Endodermal cell (in vitro differentiated cells): ENCODE measurements around the gene STAMBP. TPM values are rescaled to one million over a fixed set of nuclear protein-coding genes. Genes with fewer than 3 reads are reported as not detected.
"Not testable (repeated sequence)": the region's sequence is repeated elsewhere in the genome, so short reads cannot be mapped to it uniquely, and the experiment has no call there.

ENCODE experiments used
- DNase-seq: peaks from one replicate; pipeline ENCODE4 v3.0.0-alpha.2; 2017
- H3K27ac ChIP-seq: 2 replicates; pipeline ENCODE4 v1.5.1; 2013; ENCODE audit warnings: mild to moderate bottlenecking, low read depth, low read length, moderate library complexity
- H3K27me3 ChIP-seq: 2 replicates; pipeline ENCODE4 v1.6.1; 2013; ENCODE audit warnings: mild to moderate bottlenecking, low read length, moderate library complexity; ENCODE audit not compliant: insufficient read depth, control insufficient read depth, poor library complexity, severe bottlenecking
- H3K36me3 ChIP-seq: 2 replicates; pipeline ENCODE4 v1.7.0; 2013; ENCODE audit warnings: mild to moderate bottlenecking, low read length, moderate library complexity; ENCODE audit not compliant: control insufficient read depth, insufficient read depth
- H3K4me1 ChIP-seq: one replicate; pipeline ENCODE4 v1.7.0; 2013; ENCODE audit warnings: low read length; ENCODE audit not compliant: control insufficient read depth, insufficient read depth
- H3K4me3 ChIP-seq: 2 replicates; pipeline ENCODE4 v1.5.1; 2013; ENCODE audit warnings: mild to moderate bottlenecking, low read length, moderate library complexity
- H3K9ac ChIP-seq: 2 replicates; pipeline ENCODE4 v1.6.1; 2013; ENCODE audit warnings: mild to moderate bottlenecking, low read length, moderate library complexity; ENCODE audit not compliant: poor library complexity, severe bottlenecking; ENCODE audit errors: extremely low read depth
- H3K9me3 ChIP-seq: 2 replicates; pipeline ENCODE4 v1.6.1; 2013; ENCODE audit warnings: mild to moderate bottlenecking, low read length, moderate library complexity; ENCODE audit not compliant: control insufficient read depth
- H3K27ac Mint-ChIP-seq: 2 replicates; pipeline ENCODE4 v1.8.0; 2020; ENCODE audit warnings: mixed read lengths
- H3K27me3 Mint-ChIP-seq: 2 replicates; pipeline ENCODE4 v1.8.0; 2021; ENCODE audit warnings: mild to moderate bottlenecking, mixed read lengths; ENCODE audit not compliant: insufficient read depth
- H3K36me3 Mint-ChIP-seq: 2 replicates; pipeline ENCODE4 v1.8.0; 2020; ENCODE audit warnings: low read depth, mixed read lengths
- H3K4me1 Mint-ChIP-seq: 2 replicates; pipeline ENCODE4 v1.8.0; 2020; ENCODE audit warnings: mixed read lengths
- H3K4me3 Mint-ChIP-seq: 2 replicates; pipeline ENCODE4 v1.8.0; 2020; ENCODE audit warnings: mild to moderate bottlenecking, moderate library complexity, mixed read lengths
- H3K9me3 Mint-ChIP-seq: 2 replicates; pipeline ENCODE4 v1.8.0; 2020; ENCODE audit warnings: mild to moderate bottlenecking, mixed read lengths
- WGBS, 2 experiments: methylation state at CpG; one replicate each; pipeline versions ENCODE4 v1.1.5 to v1.1.7; 2013; ENCODE audit warnings: missing lambda C conversion rate in 2 of 2, mixed read lengths in 1 of 2; ENCODE audit not compliant: insufficient coverage in 1 of 2, insufficient read length in 1 of 2; 5-methylcytosine and 5-hydroxymethylcytosine counted together
- total RNA-seq, 2 donors: library from RNA; stranded (reverse); fragmentation: NEBNext Ultra II Directional in 1 of 2; extraction: Animal tissue kit (Norgen Biotek cat#: 25700) in 1 of 2; gene quantifications; 2 replicates in 1 of 2; 3 replicates in 1 of 2; pipeline ENCODE4 v1.2.1, GENCODE V29; 2021
- TF ChIP-seq, protein P1 (sequence below): fragments of 200-600 bp; sonication (generic); conservative IDR thresholded peaks from 2 replicates; pipeline ENCODE4 v1.5.0; 2021; ENCODE audit warnings: antibody characterized with exemption, mild to moderate bottlenecking

The STAMBP gene
- total RNA-seq, 2 donors from 2014 or later = 41.6 to 42.4 TPM

DNA sequence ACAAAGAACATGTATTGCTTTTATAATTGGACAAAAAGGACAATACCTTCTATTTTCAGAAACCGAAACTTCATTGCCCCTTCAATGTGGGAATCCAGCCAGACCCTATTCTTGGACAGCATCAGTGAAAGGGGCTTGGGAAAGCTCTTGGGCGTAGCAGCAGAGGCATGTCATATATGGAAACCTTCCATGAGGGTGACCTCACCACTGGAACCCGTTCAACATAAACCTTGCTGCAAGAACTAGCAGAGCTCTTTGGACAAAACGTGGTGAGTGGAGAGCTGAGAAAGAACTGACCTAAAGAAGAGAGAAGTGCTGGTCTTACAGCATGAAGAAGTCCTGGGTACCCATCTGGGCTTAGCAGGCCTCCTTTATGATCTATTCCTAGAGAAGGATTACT lies 41.3 kb downstream of the STAMBP start:
- 89 to 100% methylated on average over 3 to 4 of the region's 4 CpGs for WGBS, 2 experiments
- H3K36me3 Mint-ChIP-seq = peaks cover 20% of the 10 kb centered on the region
- Histone ChIP-seq H3K27me3 (no peaks in the 10 kb centered on the region), H3K9ac (no peak overlapping the region), H3K4me3 (no peak overlapping the region), H3K4me1 (no peaks in the 10 kb centered on the region), H3K9me3 (no peaks in the 10 kb centered on the region), H3K36me3 (peaks cover 21% of the 10 kb centered on the region), H3K27ac (no peak overlapping the region)
- no peak overlapping the region for H3K27ac Mint-ChIP-seq
- DNase-seq = no peak
- H3K9me3 Mint-ChIP-seq = no peaks in the 10 kb centered on the region
- no peak overlapping the region for H3K4me3 Mint-ChIP-seq
- no peaks in the 10 kb centered on the region for H3K4me1 Mint-ChIP-seq
- H3K27me3 Mint-ChIP-seq = no peaks in the 10 kb centered on the region
- TF ChIP-seq, protein P1, sequence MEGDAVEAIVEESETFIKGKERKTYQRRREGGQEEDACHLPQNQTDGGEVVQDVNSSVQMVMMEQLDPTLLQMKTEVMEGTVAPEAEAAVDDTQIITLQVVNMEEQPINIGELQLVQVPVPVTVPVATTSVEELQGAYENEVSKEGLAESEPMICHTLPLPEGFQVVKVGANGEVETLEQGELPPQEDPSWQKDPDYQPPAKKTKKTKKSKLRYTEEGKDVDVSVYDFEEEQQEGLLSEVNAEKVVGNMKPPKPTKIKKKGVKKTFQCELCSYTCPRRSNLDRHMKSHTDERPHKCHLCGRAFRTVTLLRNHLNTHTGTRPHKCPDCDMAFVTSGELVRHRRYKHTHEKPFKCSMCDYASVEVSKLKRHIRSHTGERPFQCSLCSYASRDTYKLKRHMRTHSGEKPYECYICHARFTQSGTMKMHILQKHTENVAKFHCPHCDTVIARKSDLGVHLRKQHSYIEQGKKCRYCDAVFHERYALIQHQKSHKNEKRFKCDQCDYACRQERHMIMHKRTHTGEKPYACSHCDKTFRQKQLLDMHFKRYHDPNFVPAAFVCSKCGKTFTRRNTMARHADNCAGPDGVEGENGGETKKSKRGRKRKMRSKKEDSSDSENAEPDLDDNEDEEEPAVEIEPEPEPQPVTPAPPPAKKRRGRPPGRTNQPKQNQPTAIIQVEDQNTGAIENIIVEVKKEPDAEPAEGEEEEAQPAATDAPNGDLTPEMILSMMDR = no peak

DNA sequence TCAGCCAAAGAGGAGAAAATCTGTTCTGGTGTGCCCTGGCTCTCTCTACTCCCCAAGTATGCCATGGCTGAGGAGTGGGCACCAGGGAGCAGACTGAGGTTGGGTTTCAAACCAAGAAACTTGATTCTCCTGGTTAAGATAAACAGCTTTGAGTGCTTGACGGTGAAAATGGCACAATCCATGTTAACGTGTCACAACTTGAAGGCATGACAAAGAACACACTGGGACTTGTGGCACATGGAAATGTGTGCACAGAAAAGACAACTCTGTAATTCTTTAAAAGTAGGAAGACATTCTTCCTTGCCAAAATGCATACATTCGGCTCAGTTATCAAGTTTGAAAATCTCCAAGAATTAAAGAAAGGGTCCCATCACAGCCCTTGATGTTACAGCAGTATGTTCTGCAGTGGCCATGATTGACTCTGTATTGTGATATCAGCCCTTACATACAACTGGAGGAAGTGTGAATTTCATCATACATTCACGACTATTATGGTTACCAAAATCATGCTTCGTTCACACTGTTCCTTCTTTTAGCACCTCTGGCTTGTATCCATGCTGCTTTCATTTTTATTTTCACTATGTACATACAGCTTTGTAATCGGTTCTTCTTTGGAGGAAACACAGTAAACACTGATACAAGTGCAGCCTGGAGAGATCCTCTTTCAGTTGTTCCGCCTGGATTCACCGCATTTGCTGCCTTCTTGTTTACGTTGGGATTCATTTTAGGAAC lies 48.5 kb downstream of the STAMBP start:
- TF ChIP-seq, protein P1 = no peak
- Histone ChIP-seq H3K27me3 (no peaks in the 10 kb centered on the region), H3K9ac (no peak overlapping the region), H3K36me3 (no peaks in the 10 kb centered on the region), H3K4me3 (no peak overlapping the region), H3K27ac (no peak overlapping the region), H3K4me1 (no peaks in the 10 kb centered on the region), H3K9me3 (no peaks in the 10 kb centered on the region)
- no peak for DNase-seq
- Mint-ChIP-seq H3K27ac (no peak overlapping the region), H3K36me3 (no peaks in the 10 kb centered on the region), H3K27me3 (peaks cover 7% of the 10 kb centered on the region), H3K4me3 (no peak overlapping the region), H3K9me3 (no peaks in the 10 kb centered on the region), H3K4me1 (no peaks in the 10 kb centered on the region)
- 89 to 91% methylated on average over 9 of the region's 9 CpGs for WGBS, 2 experiments

DNA sequence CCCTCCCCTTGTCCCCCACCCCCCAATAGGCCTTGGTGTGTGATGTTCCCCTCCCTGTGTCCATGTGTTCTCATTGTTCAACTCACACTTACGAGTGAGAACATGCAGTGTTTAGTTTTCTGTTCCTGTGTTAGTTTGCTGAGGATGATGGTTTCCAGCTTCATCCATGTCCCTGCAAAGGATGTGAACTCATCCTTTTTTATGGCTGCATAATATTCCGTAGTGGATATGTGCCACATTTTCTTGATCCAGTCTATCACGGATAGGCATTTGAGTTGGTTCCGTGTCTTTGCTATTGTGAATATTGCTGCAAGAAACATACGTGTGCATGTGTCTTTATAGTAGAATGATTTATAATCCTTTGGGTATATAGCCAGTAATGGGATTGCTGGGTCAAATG lies 49.2 kb downstream of the STAMBP start:
- not testable (repeated sequence) for H3K27me3 Mint-ChIP-seq, H3K9ac ChIP-seq, H3K36me3 ChIP-seq, H3K9me3 ChIP-seq, H3K4me3 ChIP-seq, H3K4me1 Mint-ChIP-seq, DNase-seq, H3K9me3 Mint-ChIP-seq, H3K27ac Mint-ChIP-seq, H3K36me3 Mint-ChIP-seq, H3K27me3 ChIP-seq, H3K27ac ChIP-seq, H3K4me1 ChIP-seq, H3K4me3 Mint-ChIP-seq
- 85 to 95% methylated on average over 4 to 5 of the region's 5 CpGs for WGBS, 2 experiments

DNA sequence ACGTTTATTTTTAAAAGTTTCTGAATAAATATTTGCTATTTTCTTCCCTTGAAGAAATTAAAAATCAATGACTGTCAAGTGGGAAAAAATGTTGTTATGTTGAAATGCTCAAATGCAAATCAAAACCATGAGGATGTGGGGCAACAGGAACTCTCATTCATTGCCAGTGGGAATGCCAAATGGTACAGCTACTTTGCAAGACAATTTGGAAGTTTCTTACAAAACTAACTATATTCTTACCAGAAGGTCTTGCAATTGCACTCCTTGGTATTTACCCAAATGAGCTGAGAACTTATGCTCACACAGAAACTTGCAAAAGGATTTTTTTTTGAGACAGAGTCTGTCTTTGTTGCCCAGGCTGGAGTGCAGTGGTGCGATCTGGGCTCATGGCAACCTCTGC lies 56.6 kb downstream of the STAMBP start:
- no peaks in the 10 kb centered on the region for H3K36me3 ChIP-seq
- Mint-ChIP-seq H3K27me3 (peaks cover 3% of the 10 kb centered on the region), H3K4me3 (no peak overlapping the region), H3K36me3 (no peaks in the 10 kb centered on the region), H3K27ac (no peak overlapping the region), H3K4me1 (no peaks in the 10 kb centered on the region), H3K9me3 (no peaks in the 10 kb centered on the region)
- WGBS, 2 experiments = 68 to 75% methylated on average over 1 to 2 of the region's 2 CpGs
- H3K9me3 ChIP-seq = no peaks in the 10 kb centered on the region
- no peak overlapping the region for H3K27ac ChIP-seq
- no peaks in the 10 kb centered on the region for H3K4me1 ChIP-seq
- no peaks in the 10 kb centered on the region for H3K27me3 ChIP-seq
- no peak overlapping the region for H3K4me3 ChIP-seq
- no peak for DNase-seq
- TF ChIP-seq, protein P1 = no peak
- H3K9ac ChIP-seq = no peak overlapping the region
